Naive thymus-derived CD4-positive, alpha-beta T cell (primary cell): Measurements from ENCODE around the gene IQSEC2. TPM values are rescaled to one million over a fixed set of nuclear protein-coding genes. Genes with fewer than 3 reads are reported as not detected.

Source experiments
- ATAC-seq: fragments of 150-1000 bp; cut with Tn5 transposase; 2 replicates; pipeline ENCODE4 v1.10.0; 2021; ENCODE audit warnings: mild to moderate bottlenecking, moderate library complexity
- CTCF ChIA-PET: fragments of 350-600 bp; sonication (Branson Sonifier 250); formaldehyde crosslinking; loops from one replicate; lab custom pipeline; 2021; ENCODE audit warnings: antibody characterized with exemption; lab: Charles Lee
- POLR2A ChIA-PET: fragments of 350-600 bp; sonication (Branson Sonifier 250); formaldehyde crosslinking; loops from one replicate; lab custom pipeline; 2021; ENCODE audit warnings: antibody characterized with exemption, inconsistent platforms; lab: Charles Lee
- DNase-seq, 9 donors: peaks; one replicate each; pipeline versions ENCODE4 v3.0.0 to v3.0.0-alpha.2; 2020 to 2022; ENCODE audit warnings: mixed read lengths in 1 of 9
- H3K27ac ChIP-seq: one replicate; pipeline ENCODE4 v1.7.0; 2013; ENCODE audit warnings: mild to moderate bottlenecking, low read depth, low read length, moderate library complexity
- H3K27me3 ChIP-seq, 2 donors: one replicate each; pipeline ENCODE4 v1.7.0; 2013; ENCODE audit warnings: low read length in 2 of 2, mild to moderate bottlenecking in 2 of 2, moderate library complexity in 2 of 2; ENCODE audit not compliant: control insufficient read depth in 2 of 2, insufficient read depth in 2 of 2
- H3K36me3 ChIP-seq, 3 experiments: 1 replicate in 2 of 3; 2 replicates in 1 of 3; pipeline ENCODE4 v1.7.0; 2013; ENCODE audit warnings: low read length in 3 of 3, mild to moderate bottlenecking in 3 of 3, moderate library complexity in 1 of 3; ENCODE audit not compliant: insufficient read depth in 3 of 3, control insufficient read depth in 2 of 3
- H3K4me1 ChIP-seq, 2 donors: one replicate each; pipeline ENCODE4 v1.7.0; 2013; ENCODE audit warnings: low read length in 2 of 2, mild to moderate bottlenecking in 2 of 2, moderate library complexity in 1 of 2; ENCODE audit not compliant: control insufficient read depth in 2 of 2, insufficient read depth in 2 of 2
- H3K4me3 ChIP-seq: 2 replicates; pipeline ENCODE4 v1.7.0; 2013; ENCODE audit warnings: mild to moderate bottlenecking, low read length
- H3K9me3 ChIP-seq, 3 experiments: 1 replicate in 2 of 3; 2 replicates in 1 of 3; pipeline ENCODE4 v1.7.0; 2013; ENCODE audit warnings: low read length in 3 of 3; ENCODE audit not compliant: control insufficient read depth in 2 of 3
- H3K27ac Mint-ChIP-seq, 9 donors: one replicate each; pipeline ENCODE4 v1.8.0; 2020 to 2022; ENCODE audit warnings: mixed read lengths in 9 of 9, mild to moderate bottlenecking in 8 of 9, moderate library complexity in 5 of 9, inconsistent platforms in 2 of 9
- H3K27me3 Mint-ChIP-seq, 5 donors: one replicate each; pipeline ENCODE4 v1.8.0; 2021 to 2022; ENCODE audit warnings: mixed read lengths in 5 of 5, mild to moderate bottlenecking in 1 of 5
- H3K36me3 Mint-ChIP-seq, 5 donors: one replicate each; pipeline ENCODE4 v1.8.0; 2020 to 2022; ENCODE audit warnings: mixed read lengths in 5 of 5, mild to moderate bottlenecking in 3 of 5, inconsistent platforms in 1 of 5
- H3K4me1 Mint-ChIP-seq, 7 donors: one replicate each; pipeline ENCODE4 v1.8.0; 2020 to 2022; ENCODE audit warnings: mixed read lengths in 7 of 7, mild to moderate bottlenecking in 3 of 7, inconsistent platforms in 1 of 7
- H3K4me3 Mint-ChIP-seq, 10 donors: one replicate each; pipeline ENCODE4 v1.8.0; 2020 to 2022; ENCODE audit warnings: mild to moderate bottlenecking in 10 of 10, mixed read lengths in 10 of 10, moderate library complexity in 6 of 10, inconsistent platforms in 2 of 10
- H3K9me3 Mint-ChIP-seq, 11 donors: one replicate each; pipeline ENCODE4 v1.8.0; 2020 to 2022; ENCODE audit warnings: mixed read lengths in 11 of 11, mild to moderate bottlenecking in 4 of 11, inconsistent platforms in 1 of 11, moderate library complexity in 1 of 11
- intact Hi-C, 2 donors: fragments of 100-400 bp; cut with micrococcal nuclease; formaldehyde crosslinking; loops; one replicate each; pipeline ENCODE4 v1.15.1; 2023
- polyA plus RNA-seq, 2 donors: library from polyadenylated mRNA; unstranded; fragments of 300-500 nt; fragmentation: Illumina TruSeq; gene quantifications; one replicate each; pipeline ENCODE4 v1.2.3, GENCODE V29; 2021
- total RNA-seq, 6 experiments: library from RNA in 5 of 6; stranded (reverse) in 5 of 6; gene quantifications; 1 replicate in 5 of 6; 2 replicates in 1 of 6; pipeline ENCODE4 v1.2.3 and lab custom pipeline; 2021 to 2026

IQSEC2 gene
- total and polyA plus RNA-seq, 7 experiments from 2014 or later = 0.20 to 9.1 (median 0.46) TPM

DNA sequence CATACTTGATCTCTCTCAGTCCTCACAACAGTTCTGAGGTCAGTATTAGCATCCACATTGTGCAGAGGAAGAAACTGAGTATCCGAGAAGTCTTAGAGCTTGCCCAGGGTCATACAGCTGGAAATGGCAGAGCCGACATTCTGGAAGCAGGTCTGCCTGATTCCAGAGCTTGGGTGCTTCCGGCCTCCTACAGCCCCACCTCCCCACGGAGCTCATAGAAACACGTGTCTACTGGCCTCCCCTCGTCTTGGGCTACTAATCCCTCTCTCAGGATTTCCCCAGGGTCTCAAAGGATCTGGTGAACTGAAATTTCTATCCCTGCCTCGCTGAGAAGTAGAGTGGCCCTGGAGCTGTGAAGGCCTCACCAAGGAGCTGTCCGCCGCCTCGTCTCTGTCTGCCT, 44.3 kb downstream of the IQSEC2 start:
- POLR2A ChIA-PET = interaction anchor here (1.1 kb wide), 1 partner anchor 12 kb away, joined by 3 read pairs; the partner anchor contains the start of gene KDM5C
- no peaks in the 10 kb centered on the region for H3K27me3 Mint-ChIP-seq
- H3K36me3 Mint-ChIP-seq = no peaks in the 10 kb centered on the region
- no peaks in the 10 kb centered on the region for H3K4me1 ChIP-seq
- no peaks in the 10 kb centered on the region for H3K4me1 Mint-ChIP-seq
- H3K27ac Mint-ChIP-seq = no peak overlapping the region
- H3K9me3 Mint-ChIP-seq = no peaks in the 10 kb centered on the region
- no peak for ATAC-seq
- H3K4me3 ChIP-seq = no peak overlapping the region
- intact Hi-C loops = no loop called here
- H3K27ac ChIP-seq = no peak overlapping the region
- H3K27me3 ChIP-seq = no peaks in the 10 kb centered on the region
- no peak for DNase-seq
- H3K4me3 Mint-ChIP-seq = no peak overlapping the region
- H3K9me3 ChIP-seq = no peaks in the 10 kb centered on the region
- CTCF ChIA-PET = no interaction called here
- no peaks in the 10 kb centered on the region for H3K36me3 ChIP-seq

- DNase-seq (no peak), ATAC-seq (no peak)
- H3K27me3 ChIP-seq = no peaks in the 10 kb centered on the region
- no peaks in the 10 kb centered on the region for H3K27me3 Mint-ChIP-seq
- no peaks in the 10 kb centered on the region for H3K9me3 Mint-ChIP-seq
- intact Hi-C loops = no loop called here
- H3K27ac ChIP-seq = no peak overlapping the region
- no peaks in the 10 kb centered on the region for H3K4me1 ChIP-seq
- H3K36me3 Mint-ChIP-seq = no peaks in the 10 kb centered on the region
- ChIA-PET CTCF (no interaction called here), POLR2A (no interaction called here)
- H3K27ac Mint-ChIP-seq = no peak overlapping the region
- H3K4me1 Mint-ChIP-seq = no peaks in the 10 kb centered on the region
- H3K9me3 ChIP-seq = no peaks in the 10 kb centered on the region
- no peak overlapping the region for H3K4me3 Mint-ChIP-seq
- no peak overlapping the region for H3K4me3 ChIP-seq
- H3K36me3 ChIP-seq = no peaks in the 10 kb centered on the region
Measured at GRCh38 chrX:53236025-53236679, 45.2 kb downstream of the IQSEC2 start.

DNA sequence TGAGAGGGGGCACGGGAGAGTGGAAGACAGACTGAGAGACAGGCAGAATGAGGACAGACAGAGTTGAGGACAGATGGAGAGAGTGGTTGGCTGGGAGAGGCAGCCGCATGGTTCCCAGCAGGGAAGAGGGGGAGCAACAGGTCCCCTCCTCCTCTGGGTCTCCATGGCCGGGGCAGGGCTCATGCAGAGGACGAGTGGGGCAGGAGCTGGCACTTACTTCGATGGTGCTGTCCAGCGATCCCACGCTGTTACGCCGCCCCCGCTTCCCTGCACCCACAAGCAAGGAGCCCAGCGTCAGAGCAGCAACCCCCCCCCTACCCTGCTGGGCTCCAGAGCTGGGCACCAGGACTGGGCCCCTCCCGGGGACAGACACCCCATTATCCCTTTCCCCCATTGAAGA, 45.8 kb downstream of the IQSEC2 start:
- no peak for ATAC-seq
- POLR2A ChIA-PET = no interaction called here
- Histone ChIP-seq H3K27ac (no peak overlapping the region), H3K36me3 (no peaks in the 10 kb centered on the region), H3K9me3 (no peaks in the 10 kb centered on the region), H3K4me1 (no peaks in the 10 kb centered on the region), H3K4me3 (no peak overlapping the region), H3K27me3 (no peaks in the 10 kb centered on the region)
- no peaks in the 10 kb centered on the region for H3K27me3 Mint-ChIP-seq
- no peak overlapping the region for H3K27ac Mint-ChIP-seq
- intact Hi-C loops = no loop called here
- no peak for DNase-seq
- no peaks in the 10 kb centered on the region for H3K4me1 Mint-ChIP-seq
- CTCF ChIA-PET = no interaction called here
- H3K36me3 Mint-ChIP-seq = no peaks in the 10 kb centered on the region
- no peak overlapping the region for H3K4me3 Mint-ChIP-seq
- H3K9me3 Mint-ChIP-seq = no peaks in the 10 kb centered on the region

DNA sequence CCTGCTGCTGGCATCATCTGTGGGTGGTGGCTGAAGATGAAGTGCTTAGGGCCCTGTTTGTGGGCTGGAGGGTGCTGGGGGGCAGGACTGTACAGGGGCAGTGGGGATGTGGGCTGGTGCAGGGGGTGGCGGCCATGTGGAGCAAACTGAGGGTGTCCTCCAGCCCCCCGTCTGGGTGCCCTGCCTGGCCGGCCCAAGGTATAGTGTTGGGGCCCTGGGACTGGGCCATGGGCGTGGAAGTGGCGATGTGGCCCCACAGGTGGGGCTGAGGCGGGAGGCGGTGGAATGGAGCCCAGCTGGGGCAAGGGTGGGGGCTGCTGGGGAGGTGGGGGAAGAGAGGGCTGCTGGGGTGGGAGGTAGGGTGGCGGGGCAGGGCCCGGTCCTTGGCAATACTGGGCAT, 46.9 kb downstream of the IQSEC2 start:
- no peaks in the 10 kb centered on the region for H3K27me3 Mint-ChIP-seq
- POLR2A ChIA-PET = no interaction called here
- H3K27ac Mint-ChIP-seq = no peak overlapping the region
- no peaks in the 10 kb centered on the region for H3K36me3 ChIP-seq
- DNase-seq = no peak
- H3K27me3 ChIP-seq = no peaks in the 10 kb centered on the region
- no peaks in the 10 kb centered on the region for H3K4me1 ChIP-seq
- H3K36me3 Mint-ChIP-seq = no peaks in the 10 kb centered on the region
- H3K9me3 ChIP-seq = no peaks in the 10 kb centered on the region
- H3K4me3 ChIP-seq = no peak overlapping the region
- H3K27ac ChIP-seq = no peak overlapping the region
- no peak for ATAC-seq
- no peaks in the 10 kb centered on the region for H3K9me3 Mint-ChIP-seq
- H3K4me1 Mint-ChIP-seq = no peaks in the 10 kb centered on the region
- intact Hi-C loops = no loop called here
- CTCF ChIA-PET = no interaction called here
- H3K4me3 Mint-ChIP-seq = no peak overlapping the region

GRCh38 chrX:53233536-53233935, 47.8 kb downstream of the IQSEC2 start:
- H3K4me3 Mint-ChIP-seq = no peak overlapping the region
- no peak for ATAC-seq
- H3K27ac Mint-ChIP-seq = no peak overlapping the region
- no peak for DNase-seq
- CTCF ChIA-PET = interaction anchor here (0.7 kb wide), 1 partner anchor 1579 kb away, joined by 3 read pairs; no protein-coding TSS in a partner anchor
- no peaks in the 10 kb centered on the region for H3K4me1 Mint-ChIP-seq
- H3K27me3 Mint-ChIP-seq = no peaks in the 10 kb centered on the region
- H3K27ac ChIP-seq = no peak overlapping the region
- POLR2A ChIA-PET = no interaction called here
- no peak overlapping the region for H3K4me3 ChIP-seq
- intact Hi-C loops = no loop called here
- H3K36me3 Mint-ChIP-seq = no peaks in the 10 kb centered on the region
- no peaks in the 10 kb centered on the region for H3K9me3 ChIP-seq
- no peaks in the 10 kb centered on the region for H3K4me1 ChIP-seq
- no peaks in the 10 kb centered on the region for H3K9me3 Mint-ChIP-seq
- H3K36me3 ChIP-seq = no peaks in the 10 kb centered on the region
- H3K27me3 ChIP-seq = no peaks in the 10 kb centered on the region

GRCh38 chrX:53230116-53230515, 51.3 kb downstream of the IQSEC2 start:
- Histone ChIP-seq H3K9me3 (no peaks in the 10 kb centered on the region), H3K27ac (no peak overlapping the region), H3K4me3 (no peak overlapping the region), H3K27me3 (no peaks in the 10 kb centered on the region), H3K36me3 (no peaks in the 10 kb centered on the region), H3K4me1 (no peaks in the 10 kb centered on the region)
- ChIA-PET CTCF (no interaction called here), POLR2A (interaction anchor here (1.1 kb wide), 1 partner anchor 10 kb away, joined by 4 read pairs; no protein-coding TSS in a partner anchor)
- peaks cover 0 to 5% (median 0%) of the 10 kb centered on the region in 11 donors for H3K9me3 Mint-ChIP-seq
- DNase-seq = no peak
- intact Hi-C loops = no loop called here
- H3K27ac Mint-ChIP-seq = no peak overlapping the region
- H3K36me3 Mint-ChIP-seq = peaks cover 0 to 2% (median 0%) of the 10 kb centered on the region in 5 donors
- ATAC-seq = no peak
- H3K4me1 Mint-ChIP-seq = peaks cover 0 to 18% (median 7%) of the 10 kb centered on the region in 7 donors
- H3K4me3 Mint-ChIP-seq = no peak overlapping the region
- peaks cover 0 to 3% (median 0%) of the 10 kb centered on the region in 5 donors for H3K27me3 Mint-ChIP-seq
